ENCODE results near the gene WHRN. TPM values are rescaled to one million over a fixed set of nuclear protein-coding genes. Genes with fewer than 3 reads are reported as not detected.

Gene WHRN
- total RNA-seq, 1 donor from 2014 or later: 2.9 TPM

GRCh38 chr9:114506082-114506390, 763 bp upstream of the WHRN start:
- Mint-ChIP-seq H3K4me1 (ENCODE audit: low read depth) (peaks cover 14% of the 10 kb centered on the region), H3K27me3 (ENCODE audit: low read depth) (peaks cover 62% of the 10 kb centered on the region), H3K27ac (no peak overlapping the region), H3K9me3 (no peaks in the 10 kb centered on the region), H3K36me3 (ENCODE audit: low read depth) (no peaks in the 10 kb centered on the region), H3K4me3 (ENCODE audit: low read depth) (peak overlapping the region; percentile 78)
- DNase-seq (ENCODE audit: low spot score): no peak
- intact Hi-C loops (cut with micrococcal nuclease): loop anchor here (5.0 to 10.0 kb wide), 4 partner anchors 71 to 169 kb away; partner anchors contain the start of gene ATP6V1G1

GRCh38 chr9:114504341-114505186, 709 bp downstream of the WHRN start:
- Mint-ChIP-seq H3K4me1 (ENCODE audit: low read depth) (peaks cover 14% of the 10 kb centered on the region), H3K9me3 (no peaks in the 10 kb centered on the region), H3K27ac (peak overlapping the region; percentile 38), H3K4me3 (ENCODE audit: low read depth) (peak overlapping the region; percentile 73), H3K36me3 (ENCODE audit: low read depth) (no peaks in the 10 kb centered on the region), H3K27me3 (ENCODE audit: low read depth) (peaks cover 60% of the 10 kb centered on the region)
- DNase-seq (ENCODE audit: low spot score): peak; percentile 17
- intact Hi-C loops (cut with micrococcal nuclease): loop anchor here (1.0 to 10.0 kb wide), 5 partner anchors 70 to 167 kb away; partner anchors contain the start of genes ATP6V1G1 and TMEM268

- Mint-ChIP-seq H3K27me3 (ENCODE audit: low read depth) (peaks cover 54% of the 10 kb centered on the region), H3K9me3 (no peaks in the 10 kb centered on the region), H3K36me3 (ENCODE audit: low read depth) (no peaks in the 10 kb centered on the region), H3K4me1 (ENCODE audit: low read depth) (peaks cover 14% of the 10 kb centered on the region), H3K4me3 (ENCODE audit: low read depth) (peak overlapping the region; percentile 47), H3K27ac (no peak overlapping the region)
- intact Hi-C loops (cut with micrococcal nuclease): loop anchor here (10.0 kb wide), 1 partner anchor 69 kb away; no protein-coding TSS in a partner anchor
- DNase-seq (ENCODE audit: low spot score): no peak
Measured at GRCh38 chr9:114503522-114504340, 1.5 kb downstream of the WHRN start.

DNA sequence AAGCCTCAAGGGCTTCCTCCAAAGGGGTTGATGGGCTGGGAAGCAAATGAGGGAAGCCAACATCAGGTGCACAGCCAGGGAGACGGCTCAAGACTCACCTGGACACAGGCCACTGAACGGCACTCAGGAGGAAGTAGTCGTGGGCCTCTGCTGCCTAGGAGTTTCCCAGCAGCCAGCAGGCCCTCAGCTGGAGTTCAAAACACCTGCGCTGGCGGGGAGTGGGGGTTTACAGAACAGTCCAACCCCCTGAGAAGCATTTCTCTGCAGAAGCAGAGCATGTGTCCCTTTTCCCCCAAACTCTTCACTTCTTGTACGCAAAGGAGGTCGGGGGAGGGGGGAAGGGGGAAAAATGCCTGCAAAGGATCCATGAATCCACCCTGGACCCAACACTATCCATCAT, 2.3 kb downstream of the WHRN start:
- no peaks in the 10 kb centered on the region for H3K36me3 Mint-ChIP-seq (ENCODE audit: low read depth)
- H3K27me3 Mint-ChIP-seq (ENCODE audit: low read depth): peaks cover 47% of the 10 kb centered on the region
- no peaks in the 10 kb centered on the region for H3K9me3 Mint-ChIP-seq
- intact Hi-C loops (cut with micrococcal nuclease): loop anchor here (10.0 kb wide), 1 partner anchor 68 kb away; no protein-coding TSS in a partner anchor
- H3K4me3 Mint-ChIP-seq (ENCODE audit: low read depth): no peak overlapping the region
- no peak for DNase-seq (ENCODE audit: low spot score)
- H3K27ac Mint-ChIP-seq: no peak overlapping the region
- peaks cover 13% of the 10 kb centered on the region for H3K4me1 Mint-ChIP-seq (ENCODE audit: low read depth)

GRCh38 chr9:114501796-114502682, 3.2 kb downstream of the WHRN start:
- Mint-ChIP-seq H3K9me3 (no peaks in the 10 kb centered on the region), H3K27ac (no peak overlapping the region), H3K36me3 (ENCODE audit: low read depth) (no peaks in the 10 kb centered on the region), H3K27me3 (ENCODE audit: low read depth) (peaks cover 39% of the 10 kb centered on the region), H3K4me1 (ENCODE audit: low read depth) (peaks cover 10% of the 10 kb centered on the region), H3K4me3 (ENCODE audit: low read depth) (no peak overlapping the region)
- no peak for DNase-seq (ENCODE audit: low spot score)
- intact Hi-C loops (cut with micrococcal nuclease): loop anchor here (10.0 kb wide), 1 partner anchor 67 kb away; no protein-coding TSS in a partner anchor

GRCh38 chr9:114500697-114501292, 4.5 kb downstream of the WHRN start:
- H3K4me1 Mint-ChIP-seq (ENCODE audit: low read depth): peaks cover 12% of the 10 kb centered on the region
- DNase-seq (ENCODE audit: low spot score): no peak
- no peaks in the 10 kb centered on the region for H3K9me3 Mint-ChIP-seq
- H3K4me3 Mint-ChIP-seq (ENCODE audit: low read depth): no peak overlapping the region
- peaks cover 37% of the 10 kb centered on the region for H3K27me3 Mint-ChIP-seq (ENCODE audit: low read depth)
- intact Hi-C loops (cut with micrococcal nuclease): loop anchor here (10.0 kb wide), 1 partner anchor 66 kb away; no protein-coding TSS in a partner anchor
- no peak overlapping the region for H3K27ac Mint-ChIP-seq
- H3K36me3 Mint-ChIP-seq (ENCODE audit: low read depth): no peaks in the 10 kb centered on the region

DNA sequence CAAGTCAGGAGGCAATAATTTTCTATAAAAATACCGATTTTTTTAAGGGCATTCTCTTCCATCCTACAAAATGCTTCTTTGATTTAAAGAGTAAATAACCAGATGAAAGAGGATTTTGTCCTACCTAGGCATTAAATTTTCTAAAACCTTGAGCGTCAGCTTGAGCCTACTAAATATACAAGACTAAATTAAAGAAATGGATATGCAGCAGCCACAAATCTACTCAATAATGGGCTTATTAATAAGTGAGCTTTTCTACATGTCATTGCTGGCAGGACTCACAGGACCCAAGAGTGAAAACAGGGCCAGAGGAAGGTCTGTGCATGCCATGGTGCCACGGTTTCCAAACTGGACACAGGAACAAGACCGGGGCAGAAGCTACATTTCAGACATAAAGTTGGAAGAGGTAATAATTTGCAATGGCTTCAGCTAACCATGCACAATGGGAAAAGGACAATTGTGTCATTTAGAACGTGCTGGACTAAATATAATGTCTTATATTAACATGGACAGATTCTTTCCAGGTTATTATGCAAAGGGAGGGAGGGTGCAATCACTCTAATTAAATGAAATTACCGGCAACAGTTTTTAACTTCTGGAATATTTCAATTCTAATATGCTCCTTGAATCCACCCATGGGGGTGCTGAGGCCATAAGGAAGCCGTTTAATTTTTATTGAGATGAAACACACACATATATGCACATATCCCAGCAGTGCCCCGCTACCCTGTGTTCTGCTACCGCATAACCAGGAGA, 5.2 kb downstream of the WHRN start:
- Mint-ChIP-seq H3K9me3 (no peaks in the 10 kb centered on the region), H3K4me1 (ENCODE audit: low read depth) (peaks cover 12% of the 10 kb centered on the region), H3K27me3 (ENCODE audit: low read depth) (peaks cover 39% of the 10 kb centered on the region), H3K4me3 (ENCODE audit: low read depth) (no peak overlapping the region), H3K36me3 (ENCODE audit: low read depth) (no peaks in the 10 kb centered on the region), H3K27ac (no peak overlapping the region)
- intact Hi-C loops (cut with micrococcal nuclease): loop anchor here (10.0 kb wide), 1 partner anchor 65 kb away; no protein-coding TSS in a partner anchor
- DNase-seq (ENCODE audit: low spot score): no peak

DNA sequence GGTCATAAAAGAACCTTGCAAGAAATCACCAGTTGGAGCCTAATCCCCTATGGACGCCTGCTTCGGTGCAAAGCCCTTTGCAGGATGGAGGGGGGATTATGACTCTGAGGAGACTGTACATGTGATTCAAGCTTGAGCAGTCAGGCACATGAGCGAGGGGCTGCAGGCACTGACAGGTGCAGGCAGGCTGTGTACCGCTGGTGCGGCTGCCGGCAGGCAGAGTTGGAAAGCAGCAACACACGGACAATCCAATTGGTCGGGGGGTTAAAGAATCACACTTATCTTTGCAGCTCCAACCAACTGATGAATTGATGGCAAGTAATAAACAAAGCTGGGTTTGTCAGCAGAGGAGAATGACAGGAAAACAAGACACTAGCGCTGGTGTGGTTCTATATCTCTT, 5.7 kb downstream of the WHRN start:
- Mint-ChIP-seq H3K9me3 (no peaks in the 10 kb centered on the region), H3K4me1 (ENCODE audit: low read depth) (peaks cover 15% of the 10 kb centered on the region), H3K4me3 (ENCODE audit: low read depth) (no peak overlapping the region), H3K27ac (no peak overlapping the region), H3K27me3 (ENCODE audit: low read depth) (peaks cover 44% of the 10 kb centered on the region), H3K36me3 (ENCODE audit: low read depth) (no peaks in the 10 kb centered on the region)
- DNase-seq (ENCODE audit: low spot score): no peak
- intact Hi-C loops (cut with micrococcal nuclease): no loop called here

GRCh38 chr9:114497727-114498382, 7.4 kb downstream of the WHRN start:
- H3K4me1 Mint-ChIP-seq (ENCODE audit: low read depth): peaks cover 23% of the 10 kb centered on the region
- intact Hi-C loops (cut with micrococcal nuclease): no loop called here
- peaks cover 43% of the 10 kb centered on the region for H3K27me3 Mint-ChIP-seq (ENCODE audit: low read depth)
- H3K9me3 Mint-ChIP-seq: no peaks in the 10 kb centered on the region
- H3K4me3 Mint-ChIP-seq (ENCODE audit: low read depth): no peak overlapping the region
- DNase-seq (ENCODE audit: low spot score): no peak
- H3K36me3 Mint-ChIP-seq (ENCODE audit: low read depth): no peaks in the 10 kb centered on the region
- no peak overlapping the region for H3K27ac Mint-ChIP-seq

GRCh38 chr9:114497236-114497635, 8.0 kb downstream of the WHRN start:
- peaks cover 37% of the 10 kb centered on the region for H3K27me3 Mint-ChIP-seq (ENCODE audit: low read depth)
- no peak for DNase-seq (ENCODE audit: low spot score)
- no peak overlapping the region for H3K27ac Mint-ChIP-seq
- H3K4me1 Mint-ChIP-seq (ENCODE audit: low read depth): peaks cover 19% of the 10 kb centered on the region
- intact Hi-C loops (cut with micrococcal nuclease): no loop called here
- no peaks in the 10 kb centered on the region for H3K36me3 Mint-ChIP-seq (ENCODE audit: low read depth)
- H3K9me3 Mint-ChIP-seq: no peaks in the 10 kb centered on the region
- H3K4me3 Mint-ChIP-seq (ENCODE audit: low read depth): no peak overlapping the region

DNA sequence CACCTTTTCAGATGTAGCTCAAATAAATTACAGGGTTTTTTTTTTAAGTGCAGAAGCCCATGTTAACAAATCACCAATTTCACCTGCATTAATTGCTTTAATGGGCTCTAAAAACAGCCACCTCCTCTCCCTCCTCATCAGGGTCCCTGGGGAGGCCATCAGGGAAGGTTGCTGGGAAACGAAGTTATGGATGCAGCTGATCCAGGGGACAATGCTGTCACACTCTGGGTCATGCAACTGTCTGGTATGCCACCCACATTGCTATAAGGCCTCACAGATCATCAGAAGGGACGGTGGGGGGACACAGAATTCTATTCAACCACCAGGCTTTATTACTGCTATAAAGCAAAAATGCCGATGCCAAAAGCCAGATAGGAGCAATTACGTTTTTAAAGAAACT, 9.3 kb downstream of the WHRN start:
- H3K27ac Mint-ChIP-seq: no peak overlapping the region
- no peaks in the 10 kb centered on the region for H3K36me3 Mint-ChIP-seq (ENCODE audit: low read depth)
- intact Hi-C loops (cut with micrococcal nuclease): no loop called here
- DNase-seq (ENCODE audit: low spot score): no peak
- peaks cover 31% of the 10 kb centered on the region for H3K27me3 Mint-ChIP-seq (ENCODE audit: low read depth)
- no peak overlapping the region for H3K4me3 Mint-ChIP-seq (ENCODE audit: low read depth)
- H3K9me3 Mint-ChIP-seq: no peaks in the 10 kb centered on the region
- peaks cover 15% of the 10 kb centered on the region for H3K4me1 Mint-ChIP-seq (ENCODE audit: low read depth)

Data from activated T-helper 2 cell treated with anti-CD3 and anti-CD28 coated beads, Interferon-gamma antibody, Interleukin-2, Interleukin-4, amounts not matched to agents 10 μg/mL and 5 μg/mL and 100 μg/mL, durations not matched to agents 14 hours and 24 hours and 36 hours (primary cell).